ENCODE results near the gene ZNF333. TPM values are rescaled to one million over a fixed set of nuclear protein-coding genes. Genes with fewer than 3 reads are reported as not detected.

The ZNF333 gene
- polyA plus RNA-seq, result 10 to 100 TPM in 2 of 3 donors, 1 to 10 TPM in 1; 6.4 to 12.7 (median 11.8) TPM

DNA sequence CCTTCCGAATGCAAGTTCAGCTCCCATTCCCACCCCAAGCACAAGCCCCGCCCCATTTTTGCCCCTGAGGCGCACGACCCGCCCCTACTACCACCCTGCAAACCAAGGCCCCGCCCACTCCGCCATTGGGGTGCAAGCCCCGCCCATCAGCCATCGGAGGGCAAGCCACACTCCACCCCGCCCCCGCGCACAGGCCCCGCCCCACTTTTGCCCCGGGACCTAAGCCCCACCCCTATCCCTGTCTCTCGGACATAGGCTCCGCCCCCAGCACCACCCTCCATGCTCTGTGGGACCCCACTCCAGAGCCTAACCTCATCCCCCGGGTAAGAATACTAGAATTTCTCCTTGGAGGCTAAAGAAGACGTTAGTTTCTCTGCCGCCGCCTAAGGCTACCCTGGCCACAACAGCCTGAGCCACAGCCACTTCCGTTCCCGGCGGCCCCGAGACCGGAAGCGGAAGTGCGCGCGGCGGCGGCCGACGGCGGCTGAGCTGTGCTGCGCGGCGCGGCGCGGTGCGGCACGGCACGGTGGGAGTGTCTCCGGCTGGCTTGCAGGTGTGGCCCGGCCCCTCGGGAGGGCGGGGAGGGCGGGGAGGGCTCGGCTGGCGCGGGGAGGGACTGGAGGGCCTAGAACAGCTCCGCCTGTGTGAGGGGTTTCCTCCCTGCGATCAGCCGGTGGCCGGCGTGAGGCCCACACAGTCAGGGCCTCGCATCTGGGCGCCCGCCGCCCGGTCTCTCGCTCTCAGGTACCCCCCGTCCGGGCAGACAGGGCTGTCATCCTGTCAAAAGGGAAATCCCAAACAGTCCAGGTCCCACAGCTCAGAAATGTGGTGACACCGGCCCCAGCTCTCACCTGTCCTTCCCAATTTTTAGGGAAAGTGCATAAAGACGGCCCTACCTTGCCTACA is at the start of gene ZNF333:
ZNF333 (plus strand) TSS at position 451 of the 906 bp plus-strand sequence. CDS start 3,444 bp downstream, outside the sequence.
- H3K27ac ChIP-seq (ENCODE audit: low read depth, low read length), result peak within 1 kb of the TSS; percentile 95
- WGBS, 3 donors, result 0 to 1% (median 0%) methylated on average over 51 to 66 of the region's 66 CpGs

DNA sequence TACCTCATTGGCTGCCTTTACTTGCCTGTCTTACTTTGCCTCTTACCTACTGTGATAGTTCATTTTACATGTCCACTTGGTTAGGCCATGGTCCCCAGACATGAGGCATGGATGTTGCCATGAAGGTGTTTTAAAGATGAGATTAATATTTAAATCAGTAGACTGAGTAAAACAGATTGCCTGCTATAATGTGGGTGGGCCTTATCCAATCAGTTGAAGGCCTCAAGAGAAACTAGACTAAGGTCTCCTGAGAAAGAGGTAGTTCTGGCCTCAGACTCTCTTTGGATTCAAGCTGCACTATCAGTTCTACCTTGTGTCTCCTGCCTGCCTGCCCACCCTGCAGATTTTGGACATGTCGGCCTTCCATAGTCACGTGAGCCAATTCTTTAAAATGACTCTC is 41.3 kb upstream of the ZNF333 start:
- H3K27ac ChIP-seq (ENCODE audit: low read depth, low read length), result no peak overlapping the region
- WGBS, 3 donors, result 90 to 96% (median 93%) methylated on average over 2 of the region's 2 CpGs

DNA sequence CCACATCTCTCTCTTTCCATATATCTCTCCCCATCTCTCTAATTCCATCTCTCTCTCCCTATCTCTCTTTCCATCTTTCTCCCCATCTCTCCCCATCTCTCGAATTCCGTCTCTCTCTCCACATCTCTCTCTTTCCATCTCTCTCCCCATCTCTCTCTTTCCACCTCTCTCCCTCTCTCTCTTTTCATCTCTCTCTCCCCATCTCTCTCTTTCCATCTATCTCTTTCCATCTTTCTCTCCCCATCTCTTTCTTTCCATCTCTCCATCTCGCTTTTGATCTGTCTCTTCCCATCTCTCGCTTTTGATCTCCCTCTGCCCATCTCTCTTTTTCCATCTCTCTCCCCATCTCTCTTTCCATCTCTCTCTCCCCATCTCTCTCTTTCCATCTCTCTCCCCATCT is 40.8 kb upstream of the ZNF333 start:
- WGBS, 3 donors, result 46 to 87% (median 75%) methylated on average over 4 of the region's 4 CpGs
- no peak overlapping the region for H3K27ac ChIP-seq (ENCODE audit: low read depth, low read length)

DNA sequence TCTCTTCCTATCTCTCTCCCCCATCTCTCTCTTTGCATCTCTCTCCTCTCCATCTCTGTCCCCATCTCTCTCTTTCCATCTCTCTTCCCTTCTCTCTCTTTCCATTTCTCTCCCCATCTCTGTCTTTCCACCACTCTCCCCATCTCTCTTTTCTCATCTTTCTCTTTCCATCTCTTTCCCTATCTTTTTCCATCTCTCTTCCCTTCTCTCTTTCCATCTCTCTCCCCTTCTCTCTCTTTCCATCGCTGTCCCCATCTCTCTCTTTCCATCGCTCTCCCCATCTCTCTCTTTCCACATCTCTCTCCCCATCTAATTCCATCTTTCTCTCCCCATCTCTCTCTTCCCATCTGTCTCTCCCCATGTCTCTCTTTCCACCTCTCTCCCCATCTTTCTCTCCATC is 39.7 kb upstream of the ZNF333 start:
- WGBS, 3 donors, result 61 to 78% (median 69%) methylated on average over 2 of the region's 2 CpGs

DNA sequence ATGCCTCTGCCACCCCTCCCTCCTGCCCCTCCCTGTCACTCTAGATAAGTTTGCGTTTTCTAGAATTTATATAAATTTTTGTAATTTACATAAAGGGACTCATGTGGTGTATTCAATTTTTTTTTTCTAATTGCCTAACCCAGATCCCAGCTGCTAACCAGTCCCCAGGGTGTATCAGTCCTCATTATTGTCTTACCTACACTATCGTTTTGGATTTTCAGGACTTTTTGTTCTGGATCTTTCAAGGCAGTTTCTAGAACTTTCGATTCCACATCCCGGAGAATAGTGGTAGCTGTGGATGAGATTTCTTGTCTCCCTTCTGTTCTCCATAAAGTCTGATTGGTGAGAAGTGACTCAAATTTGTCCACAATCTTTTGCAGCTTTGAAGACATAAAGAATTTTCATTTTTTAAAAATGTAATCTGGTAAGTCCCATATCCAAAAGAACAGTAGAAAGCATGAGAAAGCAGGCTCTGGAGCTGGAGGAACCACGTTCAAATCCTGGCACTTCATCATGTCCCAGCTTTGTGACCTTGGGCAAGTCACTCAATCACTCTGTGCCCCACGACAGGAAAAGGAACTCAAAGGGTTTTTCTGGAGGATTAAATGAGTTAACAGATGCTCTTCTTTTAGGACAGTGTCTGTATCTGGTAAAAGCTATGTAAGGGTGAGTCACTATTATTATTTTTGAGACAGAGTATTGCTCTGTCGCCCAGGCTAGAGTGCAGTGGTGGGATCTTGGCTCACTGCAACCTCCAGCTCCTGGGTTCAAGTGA is 34.9 kb upstream of the ZNF333 start:
- 53 to 74% (median 71%) methylated on average over 7 of the region's 7 CpGs for WGBS, 3 donors
- H3K27ac ChIP-seq (ENCODE audit: low read depth, low read length), result no peak overlapping the region

More for the DNA sequence above, 39.7 kb upstream of the ZNF333 start:
- no peak overlapping the region for H3K27ac ChIP-seq (ENCODE audit: low read depth, low read length)

DNA sequence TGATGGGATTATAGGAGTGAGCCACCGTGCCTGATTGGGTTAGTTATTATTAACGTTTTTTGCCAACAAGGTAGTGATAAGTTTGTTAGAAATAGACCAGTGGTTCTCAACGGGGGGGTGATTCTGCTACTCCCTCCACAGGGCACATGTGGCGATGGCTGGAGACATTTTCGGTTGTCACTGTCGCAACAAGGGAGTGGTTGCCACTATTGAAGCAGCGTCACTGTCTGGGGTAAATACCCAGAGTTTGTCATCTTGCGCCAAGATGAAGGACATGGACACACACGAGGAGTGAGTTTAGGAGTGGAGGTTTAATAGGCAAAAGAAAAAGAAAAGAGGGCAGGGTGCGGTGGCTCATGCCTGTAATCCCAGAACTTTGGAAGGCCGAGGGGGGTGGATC is 34.1 kb upstream of the ZNF333 start:
- H3K27ac ChIP-seq (ENCODE audit: low read depth, low read length), result no peak overlapping the region
- 69 to 71% (median 69%) methylated on average over 11 of the region's 11 CpGs for WGBS, 3 donors

DNA sequence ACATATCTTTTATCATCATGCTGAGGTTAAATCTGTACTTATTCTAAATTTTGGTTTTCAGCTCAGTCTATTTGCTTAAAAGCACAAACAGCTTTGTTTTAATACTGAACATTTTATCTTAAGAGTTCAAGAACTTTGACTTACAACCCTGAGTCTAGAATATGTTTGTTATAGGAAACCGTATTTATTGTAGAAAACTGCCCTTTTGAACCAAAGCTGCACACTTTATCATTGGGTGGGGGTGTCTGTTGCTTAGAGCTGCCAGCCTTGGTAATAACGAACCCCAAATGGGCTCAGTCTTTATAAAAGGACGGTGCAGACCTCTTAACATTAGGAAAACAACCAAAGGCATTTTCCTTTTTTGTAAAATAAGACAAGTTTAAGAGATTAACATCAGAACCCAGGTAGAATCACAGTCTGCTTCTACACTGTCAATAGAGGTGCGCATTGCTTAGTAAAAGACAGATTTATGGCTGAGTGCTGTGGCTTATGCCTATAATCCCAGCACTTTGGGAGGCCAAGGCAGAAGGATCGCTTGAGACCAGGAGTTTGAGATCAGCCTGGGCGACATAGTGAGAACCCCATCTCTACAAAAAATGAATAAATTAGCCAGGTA is 29.9 kb upstream of the ZNF333 start:
- no peak overlapping the region for H3K27ac ChIP-seq (ENCODE audit: low read depth, low read length)
- WGBS, 3 donors, result 59 to 74% (median 66%) methylated on average over 6 of the region's 6 CpGs

DNA sequence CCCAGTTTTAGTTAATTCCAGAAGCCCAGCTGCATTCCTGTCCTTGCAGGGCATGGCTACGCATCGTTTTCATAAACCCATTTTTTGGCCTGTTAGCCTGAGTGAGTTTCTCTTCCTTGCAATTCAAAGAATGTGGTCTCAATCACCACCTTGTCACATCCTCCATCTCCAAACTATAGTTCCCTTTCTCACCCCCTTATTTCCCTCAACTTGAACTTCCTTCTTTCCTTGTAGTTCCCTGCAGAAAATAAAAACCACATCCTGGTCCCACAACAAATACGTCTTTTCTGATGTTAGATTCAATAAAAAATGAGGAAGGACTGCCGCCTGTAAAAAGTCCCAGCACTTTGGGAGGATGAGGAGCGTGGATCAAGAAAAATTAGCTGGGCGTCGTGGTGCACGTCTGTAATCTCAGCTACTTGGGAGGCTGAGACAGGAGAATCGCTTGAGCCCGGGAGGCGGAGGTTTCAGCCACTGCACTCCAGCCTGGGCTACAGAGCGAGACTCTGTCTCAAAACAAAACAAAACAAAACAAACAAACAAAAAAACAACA is 28.4 kb upstream of the ZNF333 start:
- 45 to 76% (median 59%) methylated on average over 12 of the region's 12 CpGs for WGBS, 3 donors
- no peak overlapping the region for H3K27ac ChIP-seq (ENCODE audit: low read depth, low read length)

DNA sequence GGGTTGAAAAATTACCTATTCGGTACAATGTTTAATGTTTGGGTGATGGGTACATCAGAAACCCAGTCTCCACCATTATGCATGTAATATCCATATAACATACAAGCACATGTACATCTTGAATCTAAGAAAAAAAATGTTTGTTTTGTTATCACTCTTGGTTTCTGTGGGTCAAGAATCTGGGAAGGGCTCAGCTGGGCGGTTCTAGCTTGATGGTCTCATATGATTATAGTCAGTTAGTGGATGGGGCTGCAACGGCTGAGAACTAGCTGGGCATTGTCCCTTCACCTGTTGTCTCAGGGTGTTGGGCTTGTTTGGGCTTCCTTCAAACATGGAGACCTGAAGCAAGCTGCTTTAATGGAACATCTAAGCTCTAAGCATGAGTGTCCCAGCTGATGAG is 19.9 kb upstream of the ZNF333 start:
- no peak overlapping the region for H3K27ac ChIP-seq (ENCODE audit: low read depth, low read length)
- WGBS, 3 donors, result 60 to 84% (median 74%) methylated on average over 3 of the region's 3 CpGs

DNA sequence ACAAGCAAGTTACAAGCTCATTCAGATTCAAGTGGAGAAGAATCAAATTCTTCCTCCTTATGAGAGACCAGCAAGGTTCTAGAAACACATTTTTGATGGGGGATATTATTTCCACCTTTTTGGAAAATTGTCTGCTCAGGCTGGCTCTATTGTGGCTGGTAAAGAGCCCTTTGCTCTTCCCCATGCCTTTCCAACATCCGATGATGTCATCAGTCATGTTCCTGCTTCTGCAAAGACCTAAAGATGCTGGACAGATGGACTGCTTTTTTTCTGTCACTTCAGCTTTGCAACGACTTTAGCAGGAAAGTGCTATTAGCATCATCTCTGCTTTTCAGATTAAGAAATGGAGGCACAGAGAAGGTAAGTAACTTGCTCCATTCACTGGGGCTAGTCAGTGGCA is 19.4 kb upstream of the ZNF333 start:
- no peak overlapping the region for H3K27ac ChIP-seq (ENCODE audit: low read depth, low read length)
- WGBS, 3 donors, result 60 to 74% (median 72%) methylated on average over 2 of the region's 2 CpGs

DNA sequence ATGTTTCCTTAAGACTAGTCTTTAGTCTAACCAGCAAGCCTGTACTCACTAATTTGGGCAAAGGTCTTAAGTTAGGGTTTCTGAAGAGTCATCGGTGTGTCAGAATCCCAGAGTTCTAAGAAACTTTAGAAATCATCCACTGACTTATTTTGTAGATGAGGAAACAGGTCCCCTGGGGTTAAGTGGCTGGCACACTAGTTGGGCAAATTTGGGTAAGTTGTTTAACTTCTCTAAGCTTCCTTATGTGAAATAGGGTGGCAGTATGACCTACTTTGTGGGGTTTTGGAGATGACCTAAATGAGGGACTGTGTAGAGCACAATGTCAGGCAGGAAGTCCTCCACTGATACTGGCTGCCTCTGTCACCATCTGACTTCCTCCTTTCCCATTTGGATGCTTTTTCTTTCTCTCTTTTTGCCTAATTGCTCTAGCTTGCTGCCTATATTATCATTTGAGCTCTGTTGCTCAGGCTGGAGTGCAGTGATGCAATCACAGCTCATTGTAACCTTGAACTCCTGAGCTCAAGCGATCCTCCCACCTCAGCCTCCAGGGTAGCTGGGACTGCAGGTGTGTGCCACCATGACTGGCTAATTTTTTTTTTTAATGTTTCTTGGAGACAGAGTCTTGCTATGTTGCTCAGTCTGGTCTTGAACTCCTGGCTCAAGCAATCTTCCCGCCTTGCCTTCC is 17.5 kb upstream of the ZNF333 start:
- H3K27ac ChIP-seq (ENCODE audit: low read depth, low read length), result no peak overlapping the region
- WGBS, 3 donors, result 66 to 69% (median 69%) methylated on average over 3 of the region's 3 CpGs

DNA sequence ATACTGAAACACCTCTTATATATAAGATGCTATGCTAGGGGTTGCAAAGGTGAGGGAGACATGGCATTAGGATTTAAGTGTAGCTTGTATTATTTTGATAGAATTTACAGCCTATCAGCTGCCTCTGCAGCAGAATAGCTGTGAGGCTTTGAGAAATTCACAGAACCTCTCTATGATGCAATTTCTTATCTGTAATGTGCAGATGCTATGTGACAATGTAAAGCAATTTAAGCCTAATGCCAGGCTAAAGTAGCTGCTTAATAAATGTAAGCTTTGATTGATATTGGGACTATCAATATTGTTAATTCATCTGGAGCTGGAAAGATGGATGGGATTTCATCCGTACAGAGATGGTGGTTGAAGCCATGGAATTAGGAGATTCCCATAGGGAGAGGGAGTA is 16.8 kb upstream of the ZNF333 start:
- H3K27ac ChIP-seq (ENCODE audit: low read depth, low read length), result no peak overlapping the region

DNA sequence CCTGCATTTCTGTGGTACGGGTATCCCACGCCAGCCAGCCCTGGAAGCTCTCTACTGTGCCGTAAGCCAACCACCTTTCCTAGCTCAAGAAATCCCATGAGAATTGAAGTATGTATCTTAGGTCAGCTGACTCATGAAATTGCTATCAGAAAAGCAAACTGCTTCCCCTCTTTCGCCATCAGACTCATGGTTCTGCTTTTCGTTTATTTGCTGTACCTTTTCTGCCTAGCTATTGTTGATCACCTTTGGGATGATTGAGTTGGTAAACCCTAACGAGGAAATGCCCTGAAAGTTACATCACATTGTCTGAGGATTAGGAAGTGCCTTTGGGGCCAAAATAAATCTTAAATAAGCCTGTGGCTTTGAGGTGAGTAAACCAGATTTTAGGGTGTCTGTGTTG is 15.1 kb upstream of the ZNF333 start, which contains the start of gene ADGRE3:
ADGRE3 (minus strand) TSS at position 81 of the 400 bp plus-strand sequence; CDS start at position 7, 74 bp downstream.
- no peak within 1 kb of the TSS for H3K27ac ChIP-seq (ENCODE audit: low read depth, low read length)
- 41 to 54% (median 41%) methylated on average over 6 of the region's 6 CpGs for WGBS, 3 donors

More for the DNA sequence above, 16.8 kb upstream of the ZNF333 start:
- 61 to 73% (median 68%) methylated on average over 1 of the region's 1 CpG for WGBS, 3 donors

DNA sequence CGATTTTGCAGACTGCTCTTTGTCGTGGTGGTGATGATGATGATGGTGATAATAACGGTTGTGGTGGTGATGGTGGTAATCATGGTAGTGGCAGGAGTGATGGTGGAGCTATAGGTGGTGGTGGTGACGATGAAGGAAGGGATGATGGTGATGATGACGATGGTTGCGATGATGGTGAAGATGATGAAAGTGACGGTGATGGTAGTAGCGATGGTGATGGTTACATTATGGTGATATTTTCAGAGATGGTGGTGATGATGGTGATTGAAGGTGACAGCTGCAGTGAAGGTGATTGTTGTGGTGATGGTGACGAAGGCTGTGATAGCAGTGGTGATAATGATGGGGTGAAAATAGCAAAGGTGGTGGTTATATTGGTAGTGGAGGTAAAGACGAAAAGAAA is 13.1 kb upstream of the ZNF333 start:
- WGBS, 3 donors, result 78 to 88% (median 88%) methylated on average over 10 of the region's 10 CpGs
- no peak overlapping the region for H3K27ac ChIP-seq (ENCODE audit: low read depth, low read length)

DNA sequence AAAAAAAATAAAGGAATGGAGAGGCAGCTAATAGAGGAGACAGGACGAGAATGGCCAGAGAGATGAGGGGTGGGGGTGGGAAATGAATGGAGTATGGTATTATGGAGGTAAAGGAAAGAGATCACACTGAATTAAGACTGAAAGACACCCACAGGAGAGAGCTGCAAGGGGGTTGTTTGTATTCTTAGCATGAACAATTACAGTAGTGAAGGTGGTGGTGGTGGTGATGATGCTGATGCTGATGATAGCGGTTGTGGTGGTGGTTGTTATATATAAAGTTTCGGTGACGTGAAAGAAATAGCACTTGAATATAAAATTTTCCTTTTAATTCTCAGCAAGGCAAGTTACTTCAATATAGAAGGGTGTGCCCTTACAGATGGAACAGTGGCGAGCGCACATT is 12.4 kb upstream of the ZNF333 start:
- WGBS, 3 donors, result 86 to 93% (median 92%) methylated on average over 6 of the region's 6 CpGs
- no peak overlapping the region for H3K27ac ChIP-seq (ENCODE audit: low read depth, low read length)

DNA sequence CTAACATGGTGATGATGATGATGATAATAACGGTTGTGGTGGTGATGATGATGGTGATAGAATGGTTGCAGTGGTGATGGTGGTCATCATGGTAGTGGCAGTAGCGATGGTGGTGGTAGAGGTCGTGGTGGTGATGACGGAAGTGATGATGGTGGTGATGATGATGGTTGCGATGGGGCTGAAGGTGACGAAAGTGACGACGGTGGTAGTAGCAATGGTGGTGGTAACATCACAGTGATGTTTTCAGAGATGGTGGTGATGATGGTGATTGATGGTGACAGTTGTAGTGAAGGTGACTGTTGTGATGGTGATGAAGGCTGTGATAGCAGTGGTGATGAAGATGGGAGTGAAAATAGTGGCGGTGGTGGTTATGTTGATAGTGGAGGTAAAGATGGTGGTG is 11.6 kb upstream of the ZNF333 start:
- WGBS, 3 donors, result 74 to 89% (median 83%) methylated on average over 9 of the region's 9 CpGs
- no peak overlapping the region for H3K27ac ChIP-seq (ENCODE audit: low read depth, low read length)

DNA sequence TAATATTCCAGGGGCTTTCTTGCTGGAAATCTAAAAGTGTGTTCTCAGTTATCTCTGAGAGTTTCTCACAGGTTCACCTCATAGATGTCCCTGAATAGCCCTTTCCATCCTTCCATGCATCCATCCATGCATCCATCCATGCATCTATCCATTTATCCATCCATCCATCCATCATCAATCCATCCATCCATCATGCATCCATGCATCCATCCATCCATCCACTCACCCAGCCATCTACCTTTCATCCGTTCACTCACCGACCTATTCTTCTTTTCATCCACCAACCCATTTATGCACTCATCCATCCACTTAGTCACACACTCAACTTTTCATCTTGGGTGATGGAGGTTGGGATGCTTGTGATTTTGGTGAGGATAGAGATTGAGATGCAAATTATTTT is 7.8 kb upstream of the ZNF333 start:
- H3K27ac ChIP-seq (ENCODE audit: low read depth, low read length), result no peak overlapping the region
- 69 to 91% (median 82%) methylated on average over 2 of the region's 2 CpGs for WGBS, 3 donors

DNA sequence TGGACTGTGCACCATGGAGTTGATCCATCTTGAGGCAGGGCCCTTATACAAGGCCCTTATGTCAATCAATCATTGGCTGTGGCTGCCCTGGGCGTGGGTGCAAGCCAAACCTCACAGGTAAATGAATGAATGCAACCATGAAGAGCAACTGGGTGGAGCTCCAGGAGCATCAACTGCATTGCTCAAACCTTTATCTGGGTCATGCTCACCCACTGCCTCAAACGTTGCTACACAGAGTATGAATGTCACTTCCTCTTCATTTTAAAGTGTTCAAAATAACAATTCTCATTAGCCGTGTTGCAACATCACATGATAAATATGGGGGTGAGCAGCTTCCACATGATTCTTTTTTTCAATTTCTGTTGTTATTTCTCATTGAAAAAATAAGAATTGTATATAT is 6.4 kb upstream of the ZNF333 start:
- no peak overlapping the region for H3K27ac ChIP-seq (ENCODE audit: low read depth, low read length)
- 24 to 35% (median 33%) methylated on average over 3 of the region's 3 CpGs for WGBS, 3 donors

All from adipose tissue (tissue), 3 donors.